HG03139 (cell line): Measurements from ENCODE around the gene GART.
"Not testable (repeated sequence)": the region's sequence is repeated elsewhere in the genome, so short reads cannot be mapped to it uniquely, and the experiment has no call there.

Source experiments
- ATAC-seq: cut with Tn5 transposase; IDR thresholded peaks from one replicate; pipeline ENCODE4 v1.9.1; 2021; ENCODE audit not compliant: unreplicated experiment

The GART gene

DNA sequence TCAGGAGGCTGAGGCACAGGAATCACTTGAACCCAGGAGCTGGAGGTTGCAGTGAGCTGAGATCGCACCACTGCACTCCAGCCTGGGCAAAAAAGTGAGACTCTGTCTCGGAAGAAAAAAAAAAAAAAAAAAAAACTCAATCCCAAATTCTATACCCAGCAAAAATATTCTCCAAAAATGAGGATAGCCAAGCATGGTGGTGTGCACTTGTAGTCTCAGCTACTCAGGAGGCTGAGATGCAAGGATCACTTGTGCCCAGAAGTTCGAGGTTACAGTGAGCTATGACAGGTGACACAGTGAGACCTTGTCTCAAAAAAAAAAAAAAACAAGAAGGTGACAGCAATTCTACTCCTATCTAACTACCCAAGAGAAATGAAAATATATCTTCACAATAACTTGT is 68.6 kb downstream of the GART start:
- no peak for ATAC-seq

DNA sequence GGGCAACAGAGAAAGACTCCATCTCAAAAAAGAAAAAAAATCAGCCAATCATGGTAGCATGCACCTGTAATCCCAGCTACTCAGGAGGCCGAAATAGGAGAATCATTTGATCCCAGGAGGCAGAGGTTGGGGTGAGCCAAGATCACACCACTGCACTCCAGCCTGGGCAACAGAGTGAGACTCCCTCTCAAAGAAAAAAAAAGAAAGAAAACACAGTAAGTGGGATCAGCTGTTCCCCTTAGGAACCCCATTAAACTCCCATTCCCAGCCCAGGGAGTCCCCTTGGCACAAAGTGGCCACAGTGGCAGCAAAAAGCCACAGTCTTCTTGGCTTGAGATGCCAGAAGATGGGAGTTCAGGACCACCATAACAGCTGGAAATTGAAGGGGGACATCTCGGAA is 71.2 kb downstream of the GART start:
- no peak for ATAC-seq

DNA sequence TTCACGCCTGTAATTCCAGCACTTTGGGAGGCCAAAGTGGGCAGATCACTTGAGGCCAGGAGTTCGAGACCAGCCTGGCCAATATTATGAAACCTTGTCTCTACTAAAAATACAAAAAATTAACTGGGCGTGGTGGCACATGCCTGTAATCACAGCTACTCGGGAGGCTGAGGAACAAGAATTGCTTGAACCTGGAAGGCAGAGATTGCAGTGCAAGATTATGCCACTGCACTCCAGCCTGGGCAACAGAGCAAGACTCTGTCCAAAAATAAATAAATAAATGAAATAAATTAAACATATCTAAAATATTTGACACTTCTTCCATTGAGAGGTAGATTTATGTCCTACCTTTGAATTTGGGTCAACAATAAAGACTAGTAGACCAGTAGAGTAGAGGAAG is 72.7 kb downstream of the GART start:
- not testable (repeated sequence) for ATAC-seq

DNA sequence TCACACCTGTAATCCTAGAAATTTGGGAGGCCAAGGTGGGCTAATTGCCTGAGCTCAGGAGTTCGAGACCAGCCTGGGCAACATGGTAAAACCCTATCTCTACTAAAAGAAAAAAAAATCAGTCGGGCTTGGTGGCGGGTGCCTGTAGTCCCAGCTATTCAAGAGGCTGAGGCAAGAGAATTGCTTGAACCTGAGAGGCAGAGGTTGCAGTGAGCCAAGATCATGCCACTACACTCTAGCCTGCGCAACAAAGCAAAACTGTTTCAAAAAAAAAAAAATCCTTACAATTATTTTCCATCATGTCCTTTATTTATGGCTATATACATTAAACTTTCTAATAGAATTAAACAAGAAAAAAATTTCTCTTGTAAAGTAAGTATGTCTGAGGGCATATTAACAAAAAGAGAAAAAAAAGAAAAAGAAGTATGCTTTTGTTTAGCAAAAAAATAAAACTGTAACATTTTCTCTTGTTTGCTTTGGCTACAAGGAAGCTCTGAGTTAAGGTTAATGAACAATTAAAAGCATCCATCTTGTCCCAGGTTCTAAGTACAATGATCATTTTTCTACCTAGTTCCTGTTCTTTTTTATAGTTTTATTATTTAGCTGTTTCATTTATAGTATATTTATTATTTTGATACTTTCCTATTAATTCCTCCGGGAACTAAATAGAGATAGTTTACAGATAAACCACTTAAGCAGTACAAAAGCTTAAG is 80.2 kb downstream of the GART start:
- no peak for ATAC-seq

DNA sequence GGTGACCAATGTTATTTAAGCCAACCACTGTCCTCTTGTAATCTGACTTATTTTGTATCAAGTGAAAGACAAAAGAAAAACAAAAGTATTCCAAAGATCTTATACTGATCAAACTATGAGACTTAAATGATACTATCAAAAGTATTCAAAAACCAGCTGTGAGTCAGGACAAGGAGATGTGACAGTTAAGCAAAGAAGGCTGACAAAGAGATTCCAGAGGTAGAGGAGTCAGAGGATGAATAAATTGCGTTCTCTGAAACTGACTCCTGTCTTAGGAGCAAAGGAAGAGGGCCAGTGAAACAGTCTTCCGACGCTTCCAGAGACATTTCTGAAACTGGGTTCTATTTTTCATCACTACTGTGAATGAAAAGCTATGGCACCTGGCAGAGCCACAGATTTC is 83.1 kb downstream of the GART start:
- ATAC-seq = no peak

DNA sequence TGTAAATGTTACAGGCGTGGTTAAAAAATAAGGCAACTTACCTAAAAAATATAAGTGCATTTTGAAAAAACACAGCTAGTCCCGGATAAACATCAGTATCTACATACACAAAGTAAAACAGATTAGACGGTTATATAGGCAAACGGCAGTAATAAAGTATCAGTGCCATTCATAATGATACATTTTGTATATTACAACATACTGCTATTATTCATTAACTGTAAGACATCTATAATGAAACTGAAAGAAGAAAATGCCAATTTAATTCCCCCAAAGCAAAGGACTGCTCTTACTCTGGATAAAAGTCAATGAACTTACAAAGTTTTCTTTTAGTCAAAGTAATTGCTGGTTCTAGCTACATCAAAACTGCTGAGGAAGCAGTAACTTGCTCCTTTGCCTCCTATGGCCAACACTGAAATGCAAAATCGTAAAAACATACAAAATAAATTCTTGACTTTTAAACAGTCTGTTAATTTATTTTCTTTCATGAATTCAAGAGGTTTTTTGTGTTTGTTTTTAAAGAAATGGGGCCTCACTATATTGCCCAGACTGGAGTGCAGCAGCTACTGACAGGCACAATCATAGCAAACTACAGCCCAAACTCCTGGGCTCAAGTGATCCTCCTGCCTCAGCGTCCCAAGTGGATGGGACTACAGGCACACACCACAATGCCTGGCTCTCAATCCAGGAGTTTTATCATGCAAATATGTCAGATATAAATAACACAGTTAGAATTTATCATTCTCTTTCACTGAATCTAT is 86.1 kb downstream of the GART start:
- no peak for ATAC-seq
